B cell (primary cell): ENCODE data around the gene PXMP2.

ENCODE experiments used
- EZH2 ChIP-seq: IDR thresholded peaks from 2 replicates; pipeline ENCODE4 v1.6.1; 2012; ENCODE audit warnings: borderline replicate concordance, low read depth, mild to moderate bottlenecking, moderate library complexity, low read length; ENCODE audit not compliant: insufficient read depth, poor library complexity, severe bottlenecking
- TF ChIP-seq, protein P1 (sequence below): fragments of 200-600 bp; IDR thresholded peaks from one replicate; pipeline ENCODE4 v1.8.0; 2022; ENCODE audit warnings: antibody characterized with exemption, mild to moderate bottlenecking

DNA sequence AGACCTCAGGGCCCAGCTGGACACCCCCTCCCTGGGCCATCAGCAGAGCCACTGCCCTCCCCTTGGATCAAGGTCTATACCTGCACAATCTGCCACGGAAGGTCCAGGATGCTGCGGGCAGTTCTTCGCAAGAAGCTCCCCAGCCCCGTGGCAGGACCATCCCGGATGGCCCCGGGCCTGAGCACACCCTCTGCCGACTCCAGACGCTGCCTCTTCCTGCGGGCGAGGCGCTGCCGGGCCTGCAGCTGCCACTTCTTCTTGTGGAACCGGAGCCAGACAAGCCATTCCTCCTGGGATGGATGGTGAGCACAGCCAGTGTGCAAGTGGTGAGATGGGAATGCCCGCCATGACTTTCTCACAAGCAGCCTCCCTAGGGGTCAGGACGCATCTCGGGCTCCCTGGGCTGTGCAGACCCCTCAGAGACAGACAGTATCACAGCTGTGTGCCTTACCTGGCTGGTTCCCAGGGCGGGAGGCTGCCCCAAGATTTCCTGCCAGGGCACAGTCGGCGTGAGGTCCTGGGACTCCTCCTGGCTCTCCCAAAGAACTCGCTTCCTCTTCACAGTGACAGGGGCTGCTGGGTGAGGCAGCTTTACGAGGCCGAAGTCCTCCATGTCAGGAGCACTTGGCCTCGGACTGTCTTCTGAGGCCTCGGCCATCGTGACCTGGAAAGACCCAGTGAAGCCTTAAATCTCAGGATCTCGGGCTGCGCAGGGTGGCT is 38.0 kb upstream of the PXMP2 start:
- TF ChIP-seq, protein P1, sequence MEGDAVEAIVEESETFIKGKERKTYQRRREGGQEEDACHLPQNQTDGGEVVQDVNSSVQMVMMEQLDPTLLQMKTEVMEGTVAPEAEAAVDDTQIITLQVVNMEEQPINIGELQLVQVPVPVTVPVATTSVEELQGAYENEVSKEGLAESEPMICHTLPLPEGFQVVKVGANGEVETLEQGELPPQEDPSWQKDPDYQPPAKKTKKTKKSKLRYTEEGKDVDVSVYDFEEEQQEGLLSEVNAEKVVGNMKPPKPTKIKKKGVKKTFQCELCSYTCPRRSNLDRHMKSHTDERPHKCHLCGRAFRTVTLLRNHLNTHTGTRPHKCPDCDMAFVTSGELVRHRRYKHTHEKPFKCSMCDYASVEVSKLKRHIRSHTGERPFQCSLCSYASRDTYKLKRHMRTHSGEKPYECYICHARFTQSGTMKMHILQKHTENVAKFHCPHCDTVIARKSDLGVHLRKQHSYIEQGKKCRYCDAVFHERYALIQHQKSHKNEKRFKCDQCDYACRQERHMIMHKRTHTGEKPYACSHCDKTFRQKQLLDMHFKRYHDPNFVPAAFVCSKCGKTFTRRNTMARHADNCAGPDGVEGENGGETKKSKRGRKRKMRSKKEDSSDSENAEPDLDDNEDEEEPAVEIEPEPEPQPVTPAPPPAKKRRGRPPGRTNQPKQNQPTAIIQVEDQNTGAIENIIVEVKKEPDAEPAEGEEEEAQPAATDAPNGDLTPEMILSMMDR: no peak
- no peak for TF ChIP-seq EZH2
